Measurements from ENCODE around the gene NCAM2. TPM values are rescaled to one million over a fixed set of nuclear protein-coding genes. Genes with fewer than 3 reads are reported as not detected.

NCAM2 gene
- total and polyA plus RNA-seq, 3 experiments from 2014 or later = not detected

DNA sequence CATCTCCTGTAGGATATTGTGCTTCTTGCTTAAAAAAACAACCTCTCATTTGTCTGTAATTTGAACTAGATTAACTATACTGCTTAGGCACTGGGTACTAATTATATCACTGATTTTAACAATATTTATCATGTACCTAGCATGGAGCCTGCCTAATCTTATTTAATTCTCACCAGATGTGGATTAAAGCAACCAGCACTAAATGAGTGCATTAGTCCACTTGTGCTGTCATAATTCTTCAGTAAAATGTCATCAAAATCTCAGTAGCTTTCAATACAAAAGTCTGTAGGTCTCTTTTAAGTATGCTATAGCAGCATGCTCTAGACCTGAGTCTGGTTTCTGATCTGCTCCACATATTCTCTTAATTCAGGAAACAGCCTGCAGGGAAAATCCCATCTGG, 368.1 kb downstream of the NCAM2 start:
- POLR2A ChIA-PET = no interaction called here
- H3K27me3 Mint-ChIP-seq = no peaks in the 10 kb centered on the region
- H3K36me3 Mint-ChIP-seq = no peaks in the 10 kb centered on the region

DNA sequence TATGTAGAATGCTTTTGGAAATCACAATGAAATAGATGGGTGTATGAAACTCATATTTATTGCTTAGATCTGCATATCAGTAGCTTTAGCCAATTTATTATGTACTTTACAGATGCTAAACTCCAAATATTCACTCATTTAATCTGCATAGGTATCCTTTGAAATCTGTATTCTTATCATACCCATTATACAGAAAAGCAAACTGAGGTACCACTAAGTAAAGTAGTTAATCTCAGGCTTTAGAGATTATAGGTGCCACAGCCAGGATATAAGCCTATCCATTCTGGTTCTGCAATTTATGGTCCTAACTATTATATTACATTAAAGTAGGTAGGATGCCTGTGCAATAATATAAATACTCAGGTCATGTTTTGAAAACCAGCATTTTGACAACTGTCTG, 369.4 kb downstream of the NCAM2 start:
- no peaks in the 10 kb centered on the region for H3K9me3 ChIP-seq (ENCODE audit: low read length)
- no peaks in the 10 kb centered on the region for H3K27me3 ChIP-seq (ENCODE audit: insufficient read depth, low read length, poor library complexity, severe bottlenecking)
- ChIA-PET POLR2A (no interaction called here), CTCF (no interaction called here)
- H3K4me1 ChIP-seq (ENCODE audit: insufficient read depth, low read length) = no peaks in the 10 kb centered on the region
- H3K4me3 ChIP-seq (ENCODE audit: low read length) = no peak overlapping the region
- no peaks in the 10 kb centered on the region for H3K36me3 ChIP-seq (ENCODE audit: insufficient read depth, low read length)
- no peak overlapping the region for H3K27ac Mint-ChIP-seq
- no peaks in the 10 kb centered on the region for H3K4me1 Mint-ChIP-seq
- no peak overlapping the region for H3K27ac ChIP-seq (ENCODE audit: low read depth, low read length)
- no peak overlapping the region for H3K4me3 Mint-ChIP-seq
- no peak for DNase-seq
- no peaks in the 10 kb centered on the region for H3K27me3 Mint-ChIP-seq
- H3K36me3 Mint-ChIP-seq = no peaks in the 10 kb centered on the region
- peaks cover 2 to 24% (median 5%) of the 10 kb centered on the region in 5 donors for H3K9me3 Mint-ChIP-seq

More for the DNA sequence above, 368.1 kb downstream of the NCAM2 start:
- Histone ChIP-seq H3K36me3 (ENCODE audit: insufficient read depth, low read length) (no peaks in the 10 kb centered on the region), H3K4me1 (ENCODE audit: insufficient read depth, low read length) (no peaks in the 10 kb centered on the region), H3K27ac (ENCODE audit: low read depth, low read length) (no peak overlapping the region), H3K4me3 (ENCODE audit: low read length) (no peak overlapping the region), H3K9me3 (ENCODE audit: low read length) (no peaks in the 10 kb centered on the region), H3K27me3 (ENCODE audit: insufficient read depth, low read length, poor library complexity, severe bottlenecking) (no peaks in the 10 kb centered on the region)
- peaks cover 2 to 24% (median 10%) of the 10 kb centered on the region in 5 donors for H3K9me3 Mint-ChIP-seq
- CTCF ChIA-PET = no interaction called here
- DNase-seq = no peak
- no peak overlapping the region for H3K4me3 Mint-ChIP-seq
- no peaks in the 10 kb centered on the region for H3K4me1 Mint-ChIP-seq
- H3K27ac Mint-ChIP-seq = no peak overlapping the region

DNA sequence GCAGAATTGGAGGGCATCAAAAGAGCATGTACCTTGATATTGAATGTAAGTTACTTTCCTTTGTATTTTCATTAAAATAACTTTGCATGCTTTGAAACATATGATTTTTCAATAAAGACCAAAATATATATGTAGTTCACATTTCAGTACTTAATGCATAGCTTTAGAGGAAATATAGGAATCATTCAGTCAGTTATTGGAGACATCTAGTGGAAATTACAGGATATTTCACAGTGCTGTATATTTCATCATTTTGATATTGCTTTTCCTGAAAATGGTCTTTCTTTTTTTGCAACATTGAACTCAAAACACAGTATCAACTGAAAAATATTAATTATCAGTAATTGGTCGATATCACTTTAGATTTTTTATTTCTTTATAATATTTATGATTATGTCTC, 375.8 kb downstream of the NCAM2 start:
- no peak for DNase-seq
- no peak overlapping the region for H3K27ac ChIP-seq (ENCODE audit: low read depth, low read length)
- Mint-ChIP-seq H3K27me3 (no peaks in the 10 kb centered on the region), H3K9me3 (peaks cover 2 to 16% (median 5%) of the 10 kb centered on the region in 5 donors), H3K27ac (no peak overlapping the region), H3K4me1 (no peaks in the 10 kb centered on the region), H3K36me3 (no peaks in the 10 kb centered on the region), H3K4me3 (no peak overlapping the region)
- H3K4me3 ChIP-seq (ENCODE audit: low read length) = no peak overlapping the region
- H3K36me3 ChIP-seq (ENCODE audit: insufficient read depth, low read length) = no peaks in the 10 kb centered on the region
- no peaks in the 10 kb centered on the region for H3K4me1 ChIP-seq (ENCODE audit: insufficient read depth, low read length)
- POLR2A ChIA-PET = no interaction called here
- CTCF ChIA-PET = no interaction called here
- no peaks in the 10 kb centered on the region for H3K27me3 ChIP-seq (ENCODE audit: insufficient read depth, low read length, poor library complexity, severe bottlenecking)
- no peaks in the 10 kb centered on the region for H3K9me3 ChIP-seq (ENCODE audit: low read length)

DNA sequence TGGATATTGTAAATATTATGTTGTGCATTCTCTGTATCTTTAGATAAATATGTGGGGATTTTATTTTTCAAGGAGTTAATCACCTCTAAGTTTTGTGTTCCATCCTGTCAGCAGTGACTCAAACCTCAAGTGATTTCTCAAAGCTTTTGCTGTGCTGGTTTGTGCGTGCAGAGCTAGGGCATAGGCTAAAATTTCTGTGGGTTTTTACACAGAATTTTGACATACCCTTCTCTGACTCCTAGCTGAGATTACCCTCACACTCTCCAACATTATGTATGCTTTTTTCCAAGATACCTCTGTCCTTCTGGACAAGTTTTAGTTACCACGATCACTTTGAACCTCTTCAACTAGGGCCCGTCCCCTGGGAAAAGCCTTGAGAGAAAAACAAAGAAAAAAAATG, 384.9 kb downstream of the NCAM2 start:
- Histone ChIP-seq H3K4me3 (ENCODE audit: low read length) (no peak overlapping the region), H3K27ac (ENCODE audit: low read depth, low read length) (no peak overlapping the region), H3K27me3 (ENCODE audit: insufficient read depth, low read length, poor library complexity, severe bottlenecking) (no peaks in the 10 kb centered on the region), H3K9me3 (ENCODE audit: low read length) (no peaks in the 10 kb centered on the region), H3K36me3 (ENCODE audit: insufficient read depth, low read length) (no peaks in the 10 kb centered on the region), H3K4me1 (ENCODE audit: insufficient read depth, low read length) (no peaks in the 10 kb centered on the region)
- H3K27me3 Mint-ChIP-seq = no peaks in the 10 kb centered on the region
- no peaks in the 10 kb centered on the region for H3K4me1 Mint-ChIP-seq
- no peaks in the 10 kb centered on the region for H3K36me3 Mint-ChIP-seq
- ChIA-PET POLR2A (no interaction called here), CTCF (no interaction called here)
- no peak for DNase-seq
- H3K9me3 Mint-ChIP-seq = peaks cover 4 to 25% (median 14%) of the 10 kb centered on the region in 5 donors
- H3K27ac Mint-ChIP-seq = no peak overlapping the region
- H3K4me3 Mint-ChIP-seq = no peak overlapping the region

DNA sequence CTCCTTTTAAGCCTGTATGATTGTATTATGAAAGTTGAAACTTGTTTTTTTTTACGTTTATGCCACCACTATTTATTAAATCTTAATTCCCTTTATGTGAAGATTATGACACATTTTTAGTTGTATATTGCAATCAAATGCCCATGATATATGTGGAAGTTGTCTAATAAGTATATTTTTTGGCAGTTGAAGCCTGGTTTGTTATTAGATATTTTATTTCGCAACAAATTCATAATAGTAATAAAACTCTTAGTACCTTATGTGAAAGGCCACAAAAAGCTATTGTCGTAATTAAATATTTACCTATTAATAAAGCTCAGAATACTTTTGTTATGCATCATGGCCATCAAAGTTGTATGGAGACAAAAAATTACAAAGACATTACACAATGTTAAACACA, 386.8 kb downstream of the NCAM2 start:
- no peaks in the 10 kb centered on the region for H3K27me3 ChIP-seq (ENCODE audit: insufficient read depth, low read length, poor library complexity, severe bottlenecking)
- H3K4me1 Mint-ChIP-seq = no peaks in the 10 kb centered on the region
- DNase-seq = no peak
- CTCF ChIA-PET = no interaction called here
- POLR2A ChIA-PET = no interaction called here
- H3K4me3 Mint-ChIP-seq = no peak overlapping the region
- H3K4me3 ChIP-seq (ENCODE audit: low read length) = no peak overlapping the region
- H3K4me1 ChIP-seq (ENCODE audit: insufficient read depth, low read length) = no peaks in the 10 kb centered on the region
- no peaks in the 10 kb centered on the region for H3K36me3 Mint-ChIP-seq
- no peak overlapping the region for H3K27ac Mint-ChIP-seq
- no peaks in the 10 kb centered on the region for H3K9me3 ChIP-seq (ENCODE audit: low read length)
- no peaks in the 10 kb centered on the region for H3K36me3 ChIP-seq (ENCODE audit: insufficient read depth, low read length)
- H3K27ac ChIP-seq (ENCODE audit: low read depth, low read length) = no peak overlapping the region
- no peaks in the 10 kb centered on the region for H3K27me3 Mint-ChIP-seq
- peaks cover 6 to 25% (median 17%) of the 10 kb centered on the region in 5 donors for H3K9me3 Mint-ChIP-seq

DNA sequence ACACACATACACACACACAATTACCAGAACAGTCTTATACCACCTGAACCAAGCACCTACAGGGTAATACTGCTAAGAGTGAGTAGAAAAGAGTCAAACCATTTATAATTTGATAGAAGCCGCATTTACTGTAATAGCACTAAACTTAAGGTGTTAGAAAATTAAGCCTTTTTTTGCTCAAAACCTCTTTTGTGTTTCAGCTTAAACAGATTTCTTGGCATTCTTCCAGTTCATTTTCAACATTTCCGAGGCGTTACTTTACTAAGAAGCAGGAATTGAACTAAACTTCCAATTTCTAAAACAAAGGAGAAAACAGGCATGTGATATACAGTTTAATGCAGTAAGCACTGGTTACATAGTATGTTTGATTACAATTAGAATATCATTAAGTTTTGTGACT, 387.2 kb downstream of the NCAM2 start:
- H3K27me3 Mint-ChIP-seq = no peaks in the 10 kb centered on the region
- no peaks in the 10 kb centered on the region for H3K4me1 ChIP-seq (ENCODE audit: insufficient read depth, low read length)
- H3K27ac Mint-ChIP-seq = no peak overlapping the region
- POLR2A ChIA-PET = no interaction called here
- peaks cover 6 to 25% (median 17%) of the 10 kb centered on the region in 5 donors for H3K9me3 Mint-ChIP-seq
- H3K36me3 Mint-ChIP-seq = no peaks in the 10 kb centered on the region
- CTCF ChIA-PET = no interaction called here
- H3K27ac ChIP-seq (ENCODE audit: low read depth, low read length) = no peak overlapping the region
- no peak overlapping the region for H3K4me3 Mint-ChIP-seq
- no peaks in the 10 kb centered on the region for H3K36me3 ChIP-seq (ENCODE audit: insufficient read depth, low read length)
- H3K9me3 ChIP-seq (ENCODE audit: low read length) = no peaks in the 10 kb centered on the region
- DNase-seq = no peak
- H3K4me1 Mint-ChIP-seq = no peaks in the 10 kb centered on the region
- H3K4me3 ChIP-seq (ENCODE audit: low read length) = no peak overlapping the region
- no peaks in the 10 kb centered on the region for H3K27me3 ChIP-seq (ENCODE audit: insufficient read depth, low read length, poor library complexity, severe bottlenecking)

DNA sequence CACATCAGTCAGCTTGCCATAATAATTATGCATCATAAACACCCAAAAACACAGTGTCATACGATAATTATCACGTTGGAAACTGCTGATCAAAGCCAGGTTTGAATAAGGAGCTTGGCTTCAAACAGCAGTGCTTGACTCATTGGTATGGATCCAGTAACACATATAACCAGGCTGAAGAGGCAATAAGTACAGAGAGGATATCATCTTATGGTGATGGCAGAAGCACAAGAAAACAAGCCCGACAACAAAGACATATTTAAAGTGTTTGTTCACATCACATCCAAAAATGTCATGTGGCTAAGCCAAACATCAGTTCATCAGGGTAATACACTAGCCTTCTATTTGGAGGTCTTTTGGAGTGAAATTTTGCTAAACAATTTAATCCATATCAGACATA, 389.7 kb downstream of the NCAM2 start:
- H3K4me1 ChIP-seq (ENCODE audit: insufficient read depth, low read length) = no peaks in the 10 kb centered on the region
- Mint-ChIP-seq H3K4me3 (no peak overlapping the region), H3K27me3 (no peaks in the 10 kb centered on the region), H3K9me3 (peaks cover 6 to 25% (median 8%) of the 10 kb centered on the region in 5 donors), H3K4me1 (no peaks in the 10 kb centered on the region), H3K27ac (no peak overlapping the region), H3K36me3 (no peaks in the 10 kb centered on the region)
- no peak overlapping the region for H3K27ac ChIP-seq (ENCODE audit: low read depth, low read length)
- POLR2A ChIA-PET = no interaction called here
- CTCF ChIA-PET = no interaction called here
- DNase-seq = no peak
- no peaks in the 10 kb centered on the region for H3K27me3 ChIP-seq (ENCODE audit: insufficient read depth, low read length, poor library complexity, severe bottlenecking)
- H3K9me3 ChIP-seq (ENCODE audit: low read length) = no peaks in the 10 kb centered on the region
- no peak overlapping the region for H3K4me3 ChIP-seq (ENCODE audit: low read length)
- no peaks in the 10 kb centered on the region for H3K36me3 ChIP-seq (ENCODE audit: insufficient read depth, low read length)

DNA sequence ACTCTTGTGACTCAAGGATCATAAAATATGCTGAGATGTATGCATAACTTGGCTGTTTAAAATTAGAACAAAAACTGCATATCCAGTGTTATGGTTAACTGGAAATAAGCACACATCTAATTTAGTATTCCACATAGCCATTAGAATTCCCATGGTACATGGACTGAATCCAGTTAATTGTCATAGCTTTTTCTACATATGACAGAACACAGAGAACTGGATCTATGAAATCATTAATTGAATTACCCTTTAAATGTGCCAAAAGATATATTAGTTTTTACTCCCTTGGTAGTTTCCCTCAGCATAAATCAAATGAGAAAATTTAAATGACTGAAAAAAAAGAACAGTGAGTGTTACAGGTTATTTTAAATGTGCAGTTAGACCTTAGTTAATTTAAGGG, 395.9 kb downstream of the NCAM2 start:
- H3K27me3 Mint-ChIP-seq = no peaks in the 10 kb centered on the region
- H3K36me3 ChIP-seq (ENCODE audit: insufficient read depth, low read length) = no peaks in the 10 kb centered on the region
- no peaks in the 10 kb centered on the region for H3K9me3 ChIP-seq (ENCODE audit: low read length)
- H3K27ac ChIP-seq (ENCODE audit: low read depth, low read length) = no peak overlapping the region
- no peaks in the 10 kb centered on the region for H3K27me3 ChIP-seq (ENCODE audit: insufficient read depth, low read length, poor library complexity, severe bottlenecking)
- no peak for DNase-seq
- H3K4me1 Mint-ChIP-seq = no peaks in the 10 kb centered on the region
- no peak overlapping the region for H3K27ac Mint-ChIP-seq
- ChIA-PET POLR2A (no interaction called here), CTCF (no interaction called here)
- no peak overlapping the region for H3K4me3 Mint-ChIP-seq
- H3K4me3 ChIP-seq (ENCODE audit: low read length) = no peak overlapping the region
- no peaks in the 10 kb centered on the region for H3K4me1 ChIP-seq (ENCODE audit: insufficient read depth, low read length)
- H3K9me3 Mint-ChIP-seq = peaks cover 12 to 24% (median 13%) of the 10 kb centered on the region in 5 donors
- no peaks in the 10 kb centered on the region for H3K36me3 Mint-ChIP-seq

DNA sequence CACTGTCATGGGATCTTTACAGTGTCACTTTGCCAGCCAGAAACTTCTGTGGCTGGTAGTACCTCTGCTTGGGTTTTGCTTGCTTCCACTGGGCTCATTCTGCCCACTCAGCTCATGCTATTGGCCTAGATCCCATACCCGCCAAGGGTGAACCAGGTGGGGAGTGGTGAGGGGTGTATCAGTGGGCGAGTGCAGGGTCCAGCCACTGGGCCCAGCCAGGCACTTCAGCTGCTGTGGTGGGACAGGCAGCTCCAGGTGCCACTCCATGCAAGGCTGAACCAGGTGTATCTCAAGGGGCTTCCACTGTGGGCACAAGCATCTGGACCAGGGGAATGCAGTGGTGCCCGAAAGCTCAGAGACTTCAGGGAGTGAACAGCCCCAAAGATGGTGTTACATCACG, 398.2 kb downstream of the NCAM2 start:
- ChIA-PET CTCF (no interaction called here), POLR2A (no interaction called here)
- Histone ChIP-seq H3K4me1 (ENCODE audit: insufficient read depth, low read length) (no peaks in the 10 kb centered on the region), H3K36me3 (ENCODE audit: insufficient read depth, low read length) (no peaks in the 10 kb centered on the region), H3K27ac (ENCODE audit: low read depth, low read length) (no peak overlapping the region), H3K9me3 (ENCODE audit: low read length) (no peaks in the 10 kb centered on the region), H3K4me3 (ENCODE audit: low read length) (no peak overlapping the region), H3K27me3 (ENCODE audit: insufficient read depth, low read length, poor library complexity, severe bottlenecking) (no peaks in the 10 kb centered on the region)
- Mint-ChIP-seq H3K4me3 (no peak overlapping the region), H3K27me3 (no peaks in the 10 kb centered on the region), H3K36me3 (no peaks in the 10 kb centered on the region), H3K4me1 (no peaks in the 10 kb centered on the region), H3K9me3 (peaks cover 7 to 25% (median 12%) of the 10 kb centered on the region in 5 donors), H3K27ac (no peak overlapping the region)
- no peak for DNase-seq
